SU-DHL-6 (cell line): ENCODE data around the gene PNPLA2.
A peak's percentile ranks its signal among the peaks of the same experiment; 100 is the strongest.

ENCODE experiments used
- H2AFZ ChIP-seq: fragments of 200-600 bp; sonication (generic); 2 replicates; pipeline ENCODE4 v1.6.1; 2014; ENCODE audit warnings: low read depth, mild to moderate bottlenecking, moderate library complexity, mixed read lengths, antibody characterized with exemption, low read length; ENCODE audit not compliant: severe bottlenecking
- H3F3A ChIP-seq: fragments of 200-600 bp; shearing (Covaris generic); 2 replicates; pipeline ENCODE4 v1.6.0; 2016; ENCODE audit warnings: antibody characterized with exemption, mild to moderate bottlenecking; ENCODE audit not compliant: insufficient read depth
- H3K27ac ChIP-seq: fragments of 200-600 bp; sonication (generic); 2 replicates; pipeline ENCODE4 v1.5.1; 2016; ENCODE audit warnings: low read depth, mild to moderate bottlenecking, low read length, moderate library complexity, mixed read lengths
- H3K27me3 ChIP-seq: fragments of 200-600 bp; sonication (generic), shearing (Covaris generic); 2 replicates; pipeline ENCODE4 v1.6.0; 2014; ENCODE audit warnings: mild to moderate bottlenecking, low read length
- H3K36me3 ChIP-seq: fragments of 200-600 bp; sonication (generic); 2 replicates; pipeline ENCODE4 v1.6.1; 2014; ENCODE audit warnings: mild to moderate bottlenecking, low read length, mixed read lengths
- H3K4me2 ChIP-seq: fragments of 300-600, 200-600 bp; shearing (Covaris generic), sonication (generic); 2 replicates; pipeline ENCODE4 v1.6.0; 2014; ENCODE audit warnings: low read length, low read depth, mild to moderate bottlenecking; ENCODE audit not compliant: poor library complexity, severe bottlenecking
- H3K4me3 ChIP-seq: fragments of 200-600 bp; sonication (generic); 2 replicates; pipeline ENCODE4 v1.5.1; 2014; ENCODE audit warnings: antibody characterized with exemption, low read length, mild to moderate bottlenecking, mixed read lengths; ENCODE audit not compliant: insufficient read depth, poor library complexity, severe bottlenecking
- H3K79me2 ChIP-seq: fragments of 200-600 bp; sonication (generic); 2 replicates; pipeline ENCODE4 v1.6.1; 2014; ENCODE audit warnings: mild to moderate bottlenecking, low read length, moderate library complexity; ENCODE audit not compliant: insufficient read depth
- H3K9ac ChIP-seq: fragments of 200-600 bp; sonication (generic); 2 replicates; pipeline ENCODE4 v1.7.0; 2014; ENCODE audit warnings: mild to moderate bottlenecking, low read length
- H3K9me2 ChIP-seq: fragments of 200-600 bp; sonication (generic); replicated peaks from 2 replicates; pipeline ENCODE4 v1.6.1; 2014; ENCODE audit warnings: low read length; ENCODE audit not compliant: insufficient read depth
- H3K9me3 ChIP-seq: fragments of 200-600 bp; sonication (generic); 2 replicates; pipeline ENCODE4 v1.6.1; 2014; ENCODE audit warnings: low read length, mixed read lengths; ENCODE audit not compliant: insufficient read depth
- H4K20me1 ChIP-seq: fragments of 200-600 bp; sonication (generic); 2 replicates; pipeline ENCODE4 v1.6.1; 2014; ENCODE audit warnings: low read depth, mild to moderate bottlenecking, antibody characterized with exemption, low read length, moderate library complexity, mixed read lengths
- CTCF ChIP-seq: fragments of 200-600 bp; sonication (generic); IDR thresholded peaks from one replicate; pipeline ENCODE4 v1.5.1; 2017; ENCODE audit warnings: antibody characterized with exemption, mild to moderate bottlenecking, low read length, moderate library complexity; ENCODE audit not compliant: insufficient read depth, poor library complexity, severe bottlenecking
- EZH2phosphoT487 ChIP-seq: fragments of 200-600 bp; sonication (generic), shearing (Covaris generic); conservative IDR thresholded peaks from 2 replicates; pipeline ENCODE4 v1.6.1; 2018; ENCODE audit warnings: mild to moderate bottlenecking, antibody characterized with exemption, low read length, moderate library complexity, mixed read lengths

PNPLA2 gene

GRCh38 chr11:786235-787083 lies 32.3 kb upstream of the PNPLA2 start:
- H4K20me1 ChIP-seq, result no peaks in the 10 kb centered on the region
- no peak overlapping the region for H3K27ac ChIP-seq
- TF ChIP-seq CTCF, result no peak
- no peak for TF ChIP-seq EZH2phosphoT487

DNA sequence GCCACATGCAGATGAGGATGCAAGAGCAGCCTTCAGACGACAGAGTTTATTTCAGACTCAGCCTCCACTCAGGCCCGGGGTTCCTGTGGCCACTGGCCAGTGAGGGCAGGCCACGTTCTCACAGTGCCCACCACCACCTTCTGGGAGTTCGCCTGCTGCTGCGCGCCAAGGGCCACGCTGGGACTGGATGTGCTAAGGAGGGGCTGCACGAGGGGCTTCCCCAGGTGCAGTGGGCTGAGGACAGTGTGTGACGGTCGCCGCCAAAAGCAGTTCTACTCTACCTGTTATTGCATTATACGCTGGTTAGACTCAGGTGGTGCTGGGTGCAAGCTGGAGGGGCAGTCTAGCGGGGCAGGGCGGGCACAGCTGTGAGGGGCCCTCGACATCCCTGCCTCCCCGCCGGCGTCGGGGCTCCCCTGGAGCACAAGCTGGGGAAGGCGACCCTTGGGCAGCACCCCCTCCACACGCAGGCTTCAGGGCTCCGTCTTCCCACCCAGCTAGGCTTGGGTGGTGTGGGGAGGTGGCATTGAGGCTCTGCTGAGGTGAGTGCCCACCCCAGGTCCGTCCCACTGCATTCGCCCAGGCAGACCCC lies 31.5 kb upstream of the PNPLA2 start:
- H3K4me2 ChIP-seq, result no peak overlapping the region
- no peak overlapping the region for H3K27ac ChIP-seq
- H3F3A ChIP-seq, result peaks cover 6% of the 10 kb centered on the region; the same call in 1 of the 2 replicates
- H4K20me1 ChIP-seq, result no peaks in the 10 kb centered on the region
- no peaks in the 10 kb centered on the region for H3K79me2 ChIP-seq
- no peaks in the 10 kb centered on the region for H3K36me3 ChIP-seq
- no peaks in the 10 kb centered on the region for H3K9me2 ChIP-seq
- H3K9me3 ChIP-seq, result no peaks in the 10 kb centered on the region
- no peak overlapping the region for H2AFZ ChIP-seq
- H3K9ac ChIP-seq, result no peak overlapping the region
- no peak overlapping the region for H3K4me3 ChIP-seq
- TF ChIP-seq CTCF (no peak), EZH2phosphoT487 (no peak)
- H3K27me3 ChIP-seq, result no peaks in the 10 kb centered on the region

More at GRCh38 chr11:786235-787083, 32.3 kb upstream of the PNPLA2 start:
- Histone ChIP-seq H2AFZ (no peak overlapping the region), H3K36me3 (no peaks in the 10 kb centered on the region), H3K9me2 (no peaks in the 10 kb centered on the region), H3F3A (peaks cover 6% of the 10 kb centered on the region; the same call in 1 of the 2 replicates), H3K4me3 (no peak overlapping the region), H3K9ac (no peak overlapping the region), H3K9me3 (no peaks in the 10 kb centered on the region), H3K79me2 (no peaks in the 10 kb centered on the region), H3K4me2 (no peak overlapping the region), H3K27me3 (no peaks in the 10 kb centered on the region)

DNA sequence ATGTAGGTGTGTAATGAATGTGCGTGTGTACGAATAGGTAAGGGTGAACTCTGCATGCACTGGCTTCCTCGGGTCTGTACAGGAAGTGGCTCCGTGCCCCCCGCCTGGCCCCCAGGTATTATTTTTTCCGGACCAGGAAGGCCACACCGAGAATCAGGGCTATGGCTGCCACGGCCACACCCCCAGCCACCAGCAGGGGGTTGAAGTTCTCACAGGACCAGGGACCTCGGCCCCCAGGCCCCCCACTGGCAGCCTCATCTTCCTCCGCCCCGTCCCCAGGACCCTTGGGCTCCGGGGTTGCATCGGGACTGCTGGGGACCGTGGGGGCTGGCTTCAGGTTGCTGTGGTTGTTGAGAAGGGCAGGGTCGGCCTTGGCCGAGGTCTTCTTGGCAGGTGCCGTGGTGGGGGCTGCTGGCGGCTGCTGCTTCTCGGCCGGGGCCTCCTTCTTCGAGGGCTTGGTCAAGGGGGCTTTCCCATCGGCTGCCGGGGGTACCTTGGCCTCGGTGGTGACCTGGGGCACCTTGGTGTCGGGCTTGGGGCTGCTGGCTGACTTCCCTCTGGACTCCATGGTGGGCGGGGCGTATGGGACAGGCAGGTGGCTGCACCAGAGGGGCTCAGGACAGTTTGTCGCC lies 30.6 kb upstream of the PNPLA2 start:
- H3K27me3 ChIP-seq, result no peaks in the 10 kb centered on the region
- no peak overlapping the region for H2AFZ ChIP-seq
- no peaks in the 10 kb centered on the region for H4K20me1 ChIP-seq
- H3K27ac ChIP-seq, result no peak overlapping the region
- TF ChIP-seq CTCF (peak; percentile 16), EZH2phosphoT487 (no peak)
- no peaks in the 10 kb centered on the region for H3K9me3 ChIP-seq
- peaks cover 6% of the 10 kb centered on the region; the same call in 1 of the 2 replicates for H3F3A ChIP-seq
- H3K9me2 ChIP-seq, result no peaks in the 10 kb centered on the region
- H3K4me2 ChIP-seq, result no peak overlapping the region
- H3K4me3 ChIP-seq, result no peak overlapping the region
- H3K79me2 ChIP-seq, result no peaks in the 10 kb centered on the region
- no peaks in the 10 kb centered on the region for H3K36me3 ChIP-seq
- H3K9ac ChIP-seq, result no peak overlapping the region
